Panc1 (cell line): ENCODE data around the gene MAMDC2. TPM values are rescaled to one million over a fixed set of nuclear protein-coding genes. Genes with fewer than 3 reads are reported as not detected.

Experiments
- ATAC-seq: fragments of 200-7000 bp; cut with Tn5 transposase; 2 replicates; pipeline ENCODE4 v1.9.1; 2020; ENCODE audit warnings: mild to moderate bottlenecking, moderate library complexity
- BruUV-seq: library from RNA; stranded (reverse); fragments of 400-500 nt; replicated peaks from 2 replicates; lab custom pipeline; 2021; lab: Mats Ljungman, UMichigan
- CTCF ChIA-PET: fragments of 300-600 bp; sonication (Branson Sonifier 250); formaldehyde crosslinking; loops from one replicate; lab custom pipeline; 2022; ENCODE audit warnings: antibody characterized with exemption; lab: Charles Lee
- POLR2A ChIA-PET: fragments of 300-600 bp; sonication (Branson Sonifier 250); formaldehyde crosslinking; loops from one replicate; lab custom pipeline; 2022; ENCODE audit warnings: antibody characterized with exemption; lab: Charles Lee
- DNase-seq: peaks from one replicate; pipeline ENCODE4 v3.0.0-alpha.2; 2010; ENCODE audit warnings: low read depth, low spot score
- H3K27ac ChIP-seq: 2 replicates; pipeline ENCODE4 v1.5.1; 2011; ENCODE audit warnings: mild to moderate bottlenecking, low read length, inconsistent platforms
- H3K27me3 ChIP-seq: fragments of 200-500 bp; sonication (Bioruptor generic); 2 replicates; pipeline ENCODE4 v1.6.0; 2014; ENCODE audit warnings: low read length, inconsistent platforms; ENCODE audit not compliant: control insufficient read depth, insufficient read depth
- H3K36me3 ChIP-seq: fragments of 200-500 bp; sonication (Bioruptor generic); 2 replicates; pipeline ENCODE4 v1.5.1; 2014; ENCODE audit warnings: inconsistent platforms, mild to moderate bottlenecking, low read length, moderate library complexity; ENCODE audit not compliant: control insufficient read depth, insufficient read depth
- H3K4me1 ChIP-seq: 2 replicates; pipeline ENCODE4 v1.5.1; 2011; ENCODE audit warnings: inconsistent platforms, mild to moderate bottlenecking, low read length, moderate library complexity; ENCODE audit not compliant: control insufficient read depth, insufficient read depth
- H3K4me3 ChIP-seq, 2 experiments: 2 replicates each; pipeline ENCODE4 v1.5.1; 2011 to 2012; ENCODE audit warnings: low read depth in 2 of 2, low read length in 2 of 2, mild to moderate bottlenecking in 2 of 2, inconsistent platforms in 1 of 2, moderate library complexity in 1 of 2
- H3K9me3 ChIP-seq: fragments of 200-500 bp; sonication (Bioruptor generic); 2 replicates; pipeline ENCODE4 v1.5.1; 2014; ENCODE audit warnings: low read depth, mild to moderate bottlenecking, inconsistent platforms, low read length, moderate library complexity; ENCODE audit not compliant: control insufficient read depth, insufficient read depth
- POLR2AphosphoS5 ChIP-seq: IDR thresholded peaks from 2 replicates; pipeline ENCODE4 v1.6.1; 2012; ENCODE audit warnings: mild to moderate bottlenecking, low read depth, low read length, moderate library complexity
- SIN3A ChIP-seq: IDR thresholded peaks from 2 replicates; pipeline ENCODE4 v1.6.1; 2012; ENCODE audit warnings: low read depth, mild to moderate bottlenecking, low read length, moderate library complexity, borderline replicate concordance; ENCODE audit not compliant: insufficient read depth
- TCF7L2 ChIP-seq: IDR thresholded peaks from 2 replicates; pipeline ENCODE4 v1.6.1; 2011; ENCODE audit warnings: mild to moderate bottlenecking, low read depth, low read length, inconsistent platforms
- in situ Hi-C: cut with HindIII; loops from 2 replicates; pipeline ENCODE4 v1.10.0; 2016; ENCODE audit warnings: low sequenced_read_pairs, low pct_unique_long_range_greater_than_20kb
- intact Hi-C: fragments of 100-400 bp; cut with micrococcal nuclease; formaldehyde crosslinking; loops from one replicate; pipeline ENCODE4 v1.10.0; 2022; ENCODE audit not compliant: unreplicated experiment
- total RNA-seq: library from RNA; stranded (reverse); gene quantifications from one replicate; pipeline ENCODE4 v1.2.1, GENCODE V29; 2021; ENCODE audit not compliant: unreplicated experiment
- TF ChIP-seq, protein P1 (sequence below): fragments of 450-650 bp; IDR thresholded peaks from 2 replicates; pipeline ENCODE4 v1.5.1; 2017; ENCODE audit warnings: mild to moderate bottlenecking
- TF ChIP-seq, protein P2 (sequence below), 2 experiments: IDR thresholded peaks; 2 replicates each; pipeline ENCODE4 v1.6.1; 2011 to 2012; ENCODE audit warnings: low read depth in 2 of 2, control low read depth in 1 of 2, low read length in 1 of 2, mild to moderate bottlenecking in 1 of 2, moderate library complexity in 1 of 2; ENCODE audit not compliant: insufficient read depth in 1 of 2

Gene MAMDC2
- total RNA-seq, 1 experiment from 2014 or later: 1.5 TPM

DNA sequence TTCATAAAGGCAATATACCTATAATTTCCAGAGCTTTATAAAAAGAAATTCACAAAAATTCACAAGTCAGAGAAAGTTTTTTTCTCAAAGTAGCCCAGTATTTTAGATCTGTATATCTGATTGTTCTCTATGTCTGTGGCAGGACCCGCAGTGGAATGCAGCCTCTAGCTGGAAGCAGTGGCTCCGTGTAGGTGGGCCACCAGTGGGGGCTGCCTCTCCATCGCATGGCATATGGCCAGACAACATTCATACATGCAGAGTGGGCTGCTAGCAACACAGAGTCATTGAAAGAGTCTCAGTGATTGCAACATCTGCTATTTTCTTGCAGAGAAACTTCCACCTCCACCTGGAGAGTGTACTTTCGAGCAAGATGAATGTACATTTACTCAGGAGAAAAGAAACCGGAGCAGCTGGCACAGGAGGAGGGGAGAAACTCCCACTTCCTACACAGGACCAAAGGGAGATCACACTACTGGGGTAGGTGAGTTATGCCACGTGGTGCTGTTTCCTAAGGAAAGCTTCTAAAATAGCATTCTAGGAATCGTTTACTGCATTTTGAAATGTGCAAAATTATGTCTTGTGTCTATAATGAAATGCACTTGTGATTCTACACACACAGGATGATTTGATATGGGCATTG is 126.6 kb downstream of the MAMDC2 start:
- Histone ChIP-seq H3K27ac (no peak overlapping the region), H3K36me3 (no peaks in the 10 kb centered on the region), H3K4me1 (no peaks in the 10 kb centered on the region), H3K27me3 (no peaks in the 10 kb centered on the region), H3K4me3 (no peak overlapping the region), H3K9me3 (no peaks in the 10 kb centered on the region)
- intact Hi-C loops (no loop called here), in situ Hi-C loops (no loop called here)
- no peak for ATAC-seq
- POLR2A ChIA-PET: no interaction called here
- TF ChIP-seq POLR2AphosphoS5: no peak
- TF ChIP-seq, protein P1, sequence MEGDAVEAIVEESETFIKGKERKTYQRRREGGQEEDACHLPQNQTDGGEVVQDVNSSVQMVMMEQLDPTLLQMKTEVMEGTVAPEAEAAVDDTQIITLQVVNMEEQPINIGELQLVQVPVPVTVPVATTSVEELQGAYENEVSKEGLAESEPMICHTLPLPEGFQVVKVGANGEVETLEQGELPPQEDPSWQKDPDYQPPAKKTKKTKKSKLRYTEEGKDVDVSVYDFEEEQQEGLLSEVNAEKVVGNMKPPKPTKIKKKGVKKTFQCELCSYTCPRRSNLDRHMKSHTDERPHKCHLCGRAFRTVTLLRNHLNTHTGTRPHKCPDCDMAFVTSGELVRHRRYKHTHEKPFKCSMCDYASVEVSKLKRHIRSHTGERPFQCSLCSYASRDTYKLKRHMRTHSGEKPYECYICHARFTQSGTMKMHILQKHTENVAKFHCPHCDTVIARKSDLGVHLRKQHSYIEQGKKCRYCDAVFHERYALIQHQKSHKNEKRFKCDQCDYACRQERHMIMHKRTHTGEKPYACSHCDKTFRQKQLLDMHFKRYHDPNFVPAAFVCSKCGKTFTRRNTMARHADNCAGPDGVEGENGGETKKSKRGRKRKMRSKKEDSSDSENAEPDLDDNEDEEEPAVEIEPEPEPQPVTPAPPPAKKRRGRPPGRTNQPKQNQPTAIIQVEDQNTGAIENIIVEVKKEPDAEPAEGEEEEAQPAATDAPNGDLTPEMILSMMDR: no peak
- no peak for TF ChIP-seq SIN3A
- TF ChIP-seq, protein P2, sequence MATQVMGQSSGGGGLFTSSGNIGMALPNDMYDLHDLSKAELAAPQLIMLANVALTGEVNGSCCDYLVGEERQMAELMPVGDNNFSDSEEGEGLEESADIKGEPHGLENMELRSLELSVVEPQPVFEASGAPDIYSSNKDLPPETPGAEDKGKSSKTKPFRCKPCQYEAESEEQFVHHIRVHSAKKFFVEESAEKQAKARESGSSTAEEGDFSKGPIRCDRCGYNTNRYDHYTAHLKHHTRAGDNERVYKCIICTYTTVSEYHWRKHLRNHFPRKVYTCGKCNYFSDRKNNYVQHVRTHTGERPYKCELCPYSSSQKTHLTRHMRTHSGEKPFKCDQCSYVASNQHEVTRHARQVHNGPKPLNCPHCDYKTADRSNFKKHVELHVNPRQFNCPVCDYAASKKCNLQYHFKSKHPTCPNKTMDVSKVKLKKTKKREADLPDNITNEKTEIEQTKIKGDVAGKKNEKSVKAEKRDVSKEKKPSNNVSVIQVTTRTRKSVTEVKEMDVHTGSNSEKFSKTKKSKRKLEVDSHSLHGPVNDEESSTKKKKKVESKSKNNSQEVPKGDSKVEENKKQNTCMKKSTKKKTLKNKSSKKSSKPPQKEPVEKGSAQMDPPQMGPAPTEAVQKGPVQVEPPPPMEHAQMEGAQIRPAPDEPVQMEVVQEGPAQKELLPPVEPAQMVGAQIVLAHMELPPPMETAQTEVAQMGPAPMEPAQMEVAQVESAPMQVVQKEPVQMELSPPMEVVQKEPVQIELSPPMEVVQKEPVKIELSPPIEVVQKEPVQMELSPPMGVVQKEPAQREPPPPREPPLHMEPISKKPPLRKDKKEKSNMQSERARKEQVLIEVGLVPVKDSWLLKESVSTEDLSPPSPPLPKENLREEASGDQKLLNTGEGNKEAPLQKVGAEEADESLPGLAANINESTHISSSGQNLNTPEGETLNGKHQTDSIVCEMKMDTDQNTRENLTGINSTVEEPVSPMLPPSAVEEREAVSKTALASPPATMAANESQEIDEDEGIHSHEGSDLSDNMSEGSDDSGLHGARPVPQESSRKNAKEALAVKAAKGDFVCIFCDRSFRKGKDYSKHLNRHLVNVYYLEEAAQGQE (IDR thresholded peaks at IDR 0.05; ENCODE audit: insufficient read depth in 1 of 2, low read depth in 2 of 2, low read length in 1 of 2): no peak
- no peak for TF ChIP-seq TCF7L2
- CTCF ChIA-PET: no interaction called here
- no TSS peak for BruUV-seq
- no peak for DNase-seq

DNA sequence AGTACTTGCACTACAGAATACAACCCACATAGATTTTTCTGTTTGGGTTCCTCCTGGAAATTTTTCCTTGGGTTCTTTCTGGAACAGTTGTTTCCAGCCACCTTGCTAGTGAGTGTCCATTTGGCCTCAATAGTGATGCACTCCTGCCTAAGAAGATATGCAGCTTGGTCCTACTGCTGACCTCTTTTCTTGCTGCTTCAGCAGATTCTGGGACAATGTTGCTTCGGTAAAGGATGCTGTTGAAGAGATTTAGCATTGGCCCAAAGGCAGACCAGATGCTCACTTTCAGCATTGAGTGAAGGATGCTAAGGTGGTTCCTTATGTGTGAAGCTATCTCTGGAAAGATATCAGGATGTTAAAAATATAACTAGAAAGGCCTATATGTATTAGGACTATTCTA is 128.9 kb downstream of the MAMDC2 start:
- TF ChIP-seq, protein P1: no peak
- TF ChIP-seq TCF7L2: no peak
- TF ChIP-seq POLR2AphosphoS5: no peak
- TF ChIP-seq, protein P2 (IDR thresholded peaks at IDR 0.05; ENCODE audit: insufficient read depth in 1 of 2, low read depth in 2 of 2, low read length in 1 of 2): no peak
- TF ChIP-seq SIN3A: no peak
- CTCF ChIA-PET: no interaction called here

More for the DNA sequence above, 128.9 kb downstream of the MAMDC2 start:
- no peak overlapping the region for H3K4me3 ChIP-seq
- H3K36me3 ChIP-seq: no peaks in the 10 kb centered on the region
- H3K4me1 ChIP-seq: no peaks in the 10 kb centered on the region
- DNase-seq (no peak), ATAC-seq (no peak)
- H3K9me3 ChIP-seq: no peaks in the 10 kb centered on the region
- BruUV-seq: no TSS peak
- in situ Hi-C loops (no loop called here), intact Hi-C loops (no loop called here)
- no peaks in the 10 kb centered on the region for H3K27me3 ChIP-seq
- POLR2A ChIA-PET: no interaction called here
- no peak overlapping the region for H3K27ac ChIP-seq
